IMR-90 (cell line): ENCODE results near the gene ACVR1B. TPM values are rescaled to one million over a fixed set of nuclear protein-coding genes. Genes with fewer than 3 reads are reported as not detected.

ENCODE experiments used
- ATAC-seq: fragments of 200-7000 bp; cut with Tn5 transposase; 2 replicates; pipeline ENCODE4 v1.9.1; 2020; ENCODE audit warnings: low read depth, mild to moderate bottlenecking, moderate library complexity
- BruUV-seq: library from RNA; stranded (reverse); fragments of 400-500 nt; replicated peaks from 2 replicates; lab custom pipeline; 2021; lab: Mats Ljungman, UMichigan
- CTCF ChIA-PET: fragments of 300-600 bp; formaldehyde crosslinking; extraction: SDS; loops from one replicate; lab custom pipeline; 2021; ENCODE audit warnings: antibody characterized with exemption; lab: Yijun Ruan, JAX
- POLR2A ChIA-PET: fragments of 300-600 bp; sonication (Branson Sonifier 250); formaldehyde crosslinking; loops from one replicate; lab custom pipeline; 2022; ENCODE audit warnings: antibody characterized with exemption; ENCODE audit not compliant: unreplicated experiment; lab: Charles Lee
- DNase-seq: peaks from one replicate; pipeline ENCODE4 v3.0.0; 2013
- H2AFZ ChIP-seq: replicated peaks from 2 replicates; pipeline ENCODE3; 2013; ENCODE audit warnings: low read length, mild to moderate bottlenecking; ENCODE audit not compliant: poor library complexity
- H2AK5ac ChIP-seq: 2 replicates; pipeline ENCODE4 v1.6.1; 2013; ENCODE audit warnings: low read depth, low read length, inconsistent platforms
- H2AK9ac ChIP-seq: replicated peaks from 2 replicates; pipeline ENCODE3; 2013; ENCODE audit warnings: mild to moderate bottlenecking, low read depth, low read length, moderate library complexity; ENCODE audit not compliant: poor library complexity
- H2BK120ac ChIP-seq: 2 replicates; pipeline ENCODE4 v1.6.1; 2013; ENCODE audit warnings: low read depth, low read length, inconsistent platforms
- H2BK15ac ChIP-seq: 3 replicates; pipeline ENCODE4 v1.6.1; 2013; ENCODE audit warnings: low read depth, low read length, inconsistent platforms
- H2BK20ac ChIP-seq: 2 replicates; pipeline ENCODE4 v1.6.1; 2013; ENCODE audit warnings: low read depth, mild to moderate bottlenecking, inconsistent platforms, low read length, moderate library complexity
- H2BK5ac ChIP-seq: 2 replicates; pipeline ENCODE4 v1.6.1; 2013; ENCODE audit warnings: mild to moderate bottlenecking, low read depth, low read length, inconsistent platforms; ENCODE audit not compliant: poor library complexity, severe bottlenecking
- H3K14ac ChIP-seq: replicated peaks from 2 replicates; pipeline ENCODE4 v1.6.1; 2013; ENCODE audit warnings: low read depth, low read length, inconsistent platforms
- H3K18ac ChIP-seq: 2 replicates; pipeline ENCODE4 v1.6.1; 2013; ENCODE audit warnings: low read depth, low read length, control low read depth
- H3K23ac ChIP-seq: 2 replicates; pipeline ENCODE4 v1.6.1; 2013; ENCODE audit warnings: low read depth, low read length, inconsistent platforms
- H3K27ac ChIP-seq: 2 replicates; pipeline ENCODE4 v1.5.1; 2013; ENCODE audit warnings: mild to moderate bottlenecking, control low read depth, low read length; ENCODE audit not compliant: insufficient read depth
- H3K27me3 ChIP-seq: 2 replicates; pipeline ENCODE4 v1.6.1; 2013; ENCODE audit warnings: low read length; ENCODE audit not compliant: control insufficient read depth, insufficient read depth
- H3K36me3 ChIP-seq: 2 replicates; pipeline ENCODE4 v1.6.1; 2013; ENCODE audit warnings: low read length, mixed read lengths; ENCODE audit not compliant: control insufficient read depth, insufficient read depth
- H3K4ac ChIP-seq: 2 replicates; pipeline ENCODE4 v1.6.1; 2013; ENCODE audit warnings: low read depth, low read length, inconsistent platforms
- H3K4me1 ChIP-seq: 2 replicates; pipeline ENCODE4 v1.6.1; 2013; ENCODE audit warnings: low read length, mixed read lengths; ENCODE audit not compliant: control insufficient read depth, insufficient read depth
- H3K4me2 ChIP-seq: 2 replicates; pipeline ENCODE4 v1.6.1; 2013; ENCODE audit warnings: low read depth, mild to moderate bottlenecking, control low read depth, low read length, moderate library complexity
- H3K4me3 ChIP-seq: 2 replicates; pipeline ENCODE4 v1.5.1; 2013; ENCODE audit warnings: low read depth, mild to moderate bottlenecking, control low read depth, low read length, moderate library complexity; ENCODE audit not compliant: insufficient read depth
- H3K56ac ChIP-seq: 2 replicates; pipeline ENCODE4 v1.6.1; 2013; ENCODE audit warnings: low read length, inconsistent platforms; ENCODE audit not compliant: insufficient read depth; ENCODE audit errors: extremely low read depth
- H3K79me1 ChIP-seq, 2 experiments: 2 replicates each; pipeline ENCODE4 v1.6.1; 2013; ENCODE audit warnings: low read length in 2 of 2, inconsistent platforms in 1 of 2, low read depth in 1 of 2
- H3K9ac ChIP-seq: 2 replicates; pipeline ENCODE4 v1.6.1; 2013; ENCODE audit warnings: low read depth, low read length, control low read depth
- H3K9me1 ChIP-seq: 2 replicates; pipeline ENCODE4 v1.6.1; 2013; ENCODE audit warnings: low read length, inconsistent platforms; ENCODE audit not compliant: insufficient read depth
- H3K9me3 ChIP-seq: 2 replicates; pipeline ENCODE4 v1.6.1; 2013; ENCODE audit warnings: low read length; ENCODE audit not compliant: control insufficient read depth, insufficient read depth
- H4K20me1 ChIP-seq: 2 replicates; pipeline ENCODE4 v1.6.1; 2013; ENCODE audit warnings: low read length, inconsistent platforms; ENCODE audit not compliant: insufficient read depth
- H4K5ac ChIP-seq: 2 replicates; pipeline ENCODE4 v1.6.1; 2013; ENCODE audit warnings: mild to moderate bottlenecking, low read depth, low read length, control low read depth
- H4K8ac ChIP-seq, 2 experiments: 2 replicates each; pipeline ENCODE4 v1.6.1; 2013; ENCODE audit warnings: low read depth in 2 of 2, low read length in 2 of 2, control low read depth in 1 of 2, inconsistent platforms in 1 of 2
- H4K91ac ChIP-seq: 2 replicates; pipeline ENCODE4 v1.6.1; 2013; ENCODE audit warnings: low read depth, low read length, inconsistent platforms; ENCODE audit not compliant: insufficient read depth
- BHLHE40 ChIP-seq: fragments of 150-350 bp; IDR thresholded peaks from 2 replicates; pipeline ENCODE4 v1.6.1; 2016; ENCODE audit warnings: mild to moderate bottlenecking, low read depth, low read length
- CEBPB ChIP-seq: IDR thresholded peaks from 2 replicates; pipeline ENCODE4 v1.6.1; 2012; ENCODE audit warnings: low read depth, low read length, improper control_type of control experiment
- CHD1 ChIP-seq: IDR thresholded peaks from 2 replicates; pipeline ENCODE4 v1.6.1; 2012; ENCODE audit warnings: low read depth, low read length, improper control_type of control experiment
- CTCF ChIP-seq: conservative IDR thresholded peaks from 2 replicates; pipeline ENCODE4 v1.5.1; 2012; ENCODE audit warnings: mild to moderate bottlenecking, low read depth, low read length, improper control_type of control experiment
- FOS ChIP-seq: fragments of 150-350 bp; IDR thresholded peaks from 2 replicates; pipeline ENCODE4 v1.6.1; 2016; ENCODE audit warnings: low read depth, low read length
- MAFK ChIP-seq: IDR thresholded peaks from 2 replicates; pipeline ENCODE4 v1.6.1; 2012; ENCODE audit warnings: low read depth, low read length, improper control_type of control experiment
- MAZ ChIP-seq: IDR thresholded peaks from 2 replicates; pipeline ENCODE4 v1.6.1; 2012; ENCODE audit warnings: low read depth, mild to moderate bottlenecking, low read length, improper control_type of control experiment, moderate library complexity, borderline replicate concordance
- POLR2A ChIP-seq: IDR thresholded peaks from 2 replicates; pipeline ENCODE4 v1.6.1; 2012; ENCODE audit warnings: mild to moderate bottlenecking, low read depth, low read length
- RCOR1 ChIP-seq: IDR thresholded peaks from 2 replicates; pipeline ENCODE4 v1.6.1; 2012; ENCODE audit warnings: mild to moderate bottlenecking, low read length, improper control_type of control experiment; ENCODE audit not compliant: insufficient replicate concordance
- RFX5 ChIP-seq: IDR thresholded peaks from 2 replicates; pipeline ENCODE4 v1.8.0; 2012; ENCODE audit warnings: low read depth, mild to moderate bottlenecking, low read length, moderate library complexity
- WGBS, 2 experiments: methylation state at CpG; one replicate each; pipeline versions ENCODE4 v1.1.5 to v1.1.7; 2013; ENCODE audit warnings: missing lambda C conversion rate in 2 of 2; ENCODE audit not compliant: insufficient read length in 1 of 2; ENCODE audit errors: extremely low coverage in 2 of 2; 5-methylcytosine and 5-hydroxymethylcytosine counted together
- dilution Hi-C: fragments of 300-500 bp; cut with HindIII; formaldehyde crosslinking; loops from one replicate; pipeline ENCODE4 v1.14.3; 2018; ENCODE audit warnings: low sequenced_read_pairs; ENCODE audit not compliant: unreplicated experiment
- in situ Hi-C: fragments of 300-500 bp; cut with MboI; formaldehyde crosslinking; loops from 3 replicates; pipeline ENCODE4 v1.14.3; 2019; ENCODE audit warnings: low sequenced_read_pairs, inconsistent platforms, mixed read lengths
- intact Hi-C: fragments of 100-400 bp; cut with micrococcal nuclease; formaldehyde crosslinking; loops from 2 replicates; pipeline ENCODE4 v1.10.0; 2022
- polyA plus RNA-seq, 3 experiments: library from polyadenylated mRNA; depleted of rRNA; stranded (reverse); fragments of >200 nt; gene quantifications; 2 replicates each; pipeline ENCODE4 v1.2.3, GENCODE V29; 2012; ENCODE audit warnings: low replicate concordance in 1 of 3
- total RNA-seq: library from RNA; depleted of rRNA; stranded (reverse); fragments of >200 nt; gene quantifications from 2 replicates; pipeline ENCODE4 v1.2.3, GENCODE V29; 2012
- TF ChIP-seq, protein P1 (sequence below): fragments of 150-350 bp; IDR thresholded peaks from 2 replicates; pipeline ENCODE4 v1.6.1; 2017; ENCODE audit warnings: mild to moderate bottlenecking, antibody characterized with exemption, low read length, low read depth
- TF ChIP-seq, protein P2 (sequence below): fragments of 150-350 bp; IDR thresholded peaks from 2 replicates; pipeline ENCODE4 v1.6.1; 2016; ENCODE audit warnings: low read depth, mild to moderate bottlenecking, low read length, moderate library complexity, borderline replicate concordance

The ACVR1B gene
- total and polyA plus RNA-seq, 2 of the 4 experiments (the other 2 are of a cell fraction), result 5.7 to 13.6 TPM

DNA sequence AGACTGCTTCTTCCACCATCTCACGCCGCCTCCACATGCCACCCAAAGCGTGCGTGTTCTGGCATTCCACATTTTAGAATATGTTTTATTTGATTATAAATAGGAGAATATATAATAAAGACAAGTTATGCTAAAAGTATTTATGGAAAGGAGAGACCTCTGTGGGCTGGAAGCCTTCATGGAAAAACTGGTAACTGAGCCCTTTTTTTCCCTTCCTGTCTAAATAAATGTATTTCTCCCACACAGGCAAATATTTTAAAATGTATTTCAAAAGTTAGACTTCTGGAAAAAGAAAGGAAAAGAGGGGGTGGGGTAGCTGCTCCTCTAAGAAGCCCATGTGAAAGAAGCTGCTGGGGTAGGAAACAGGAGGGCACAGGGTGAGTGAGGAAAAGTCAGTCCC is 83.7 kb downstream of the ACVR1B start:
- peaks cover 9 to 36% of the 10 kb centered on the region in 2 experiments; a peak in 3 of 4 replicates for H3K79me1 ChIP-seq
- no peak overlapping the region for H2BK120ac ChIP-seq
- no peak overlapping the region for H3K56ac ChIP-seq
- in situ Hi-C loops (no loop called here), intact Hi-C loops (no loop called here), dilution Hi-C loops (no loop called here)
- WGBS, 2 experiments, result no CpG with 5 or more reads among the region's 4 CpGs
- POLR2A ChIA-PET, result no interaction called here
- H2AK5ac ChIP-seq, result no peak overlapping the region
- H3K9ac ChIP-seq, result no peak overlapping the region
- H3K36me3 ChIP-seq, result no peaks in the 10 kb centered on the region
- no peak overlapping the region for H3K14ac ChIP-seq
- H3K4me1 ChIP-seq, result peaks cover 8% of the 10 kb centered on the region
- ATAC-seq, result no peak
- no peak overlapping the region for H4K8ac ChIP-seq
- TF ChIP-seq CEBPB (no peak), RFX5 (no peak), MAFK (no peak), RCOR1 (no peak), POLR2A (no peak), FOS (no peak), MAZ (no peak), BHLHE40 (no peak), CHD1 (no peak), CTCF (no peak)
- TF ChIP-seq, protein P1, sequence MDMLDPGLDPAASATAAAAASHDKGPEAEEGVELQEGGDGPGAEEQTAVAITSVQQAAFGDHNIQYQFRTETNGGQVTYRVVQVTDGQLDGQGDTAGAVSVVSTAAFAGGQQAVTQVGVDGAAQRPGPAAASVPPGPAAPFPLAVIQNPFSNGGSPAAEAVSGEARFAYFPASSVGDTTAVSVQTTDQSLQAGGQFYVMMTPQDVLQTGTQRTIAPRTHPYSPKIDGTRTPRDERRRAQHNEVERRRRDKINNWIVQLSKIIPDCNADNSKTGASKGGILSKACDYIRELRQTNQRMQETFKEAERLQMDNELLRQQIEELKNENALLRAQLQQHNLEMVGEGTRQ, result no peak
- TF ChIP-seq, protein P2, sequence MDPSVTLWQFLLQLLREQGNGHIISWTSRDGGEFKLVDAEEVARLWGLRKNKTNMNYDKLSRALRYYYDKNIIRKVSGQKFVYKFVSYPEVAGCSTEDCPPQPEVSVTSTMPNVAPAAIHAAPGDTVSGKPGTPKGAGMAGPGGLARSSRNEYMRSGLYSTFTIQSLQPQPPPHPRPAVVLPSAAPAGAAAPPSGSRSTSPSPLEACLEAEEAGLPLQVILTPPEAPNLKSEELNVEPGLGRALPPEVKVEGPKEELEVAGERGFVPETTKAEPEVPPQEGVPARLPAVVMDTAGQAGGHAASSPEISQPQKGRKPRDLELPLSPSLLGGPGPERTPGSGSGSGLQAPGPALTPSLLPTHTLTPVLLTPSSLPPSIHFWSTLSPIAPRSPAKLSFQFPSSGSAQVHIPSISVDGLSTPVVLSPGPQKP, result no peak
- H3K4ac ChIP-seq, result no peak overlapping the region
- H2BK20ac ChIP-seq, result no peak overlapping the region
- H2BK5ac ChIP-seq, result no peak overlapping the region
- no peak overlapping the region for H3K27ac ChIP-seq
- H3K27me3 ChIP-seq, result no peaks in the 10 kb centered on the region
- no peak overlapping the region for H4K91ac ChIP-seq
- peaks cover 20% of the 10 kb centered on the region for H4K20me1 ChIP-seq
- H3K18ac ChIP-seq, result no peak overlapping the region
- no TSS peak for BruUV-seq
- no peak overlapping the region for H2BK15ac ChIP-seq
- no peak overlapping the region for H2AFZ ChIP-seq
- no peak for DNase-seq
- no peak overlapping the region for H3K23ac ChIP-seq
- CTCF ChIA-PET, result no interaction called here
- H2AK9ac ChIP-seq, result no peak overlapping the region
- no peak overlapping the region for H3K4me2 ChIP-seq
- no peak overlapping the region for H4K5ac ChIP-seq
- peaks cover 15% of the 10 kb centered on the region for H3K9me1 ChIP-seq
- H3K4me3 ChIP-seq, result no peak overlapping the region
- no peaks in the 10 kb centered on the region for H3K9me3 ChIP-seq
